A673 (cell line): Measurements from ENCODE around the gene RPS6KA5. TPM values are rescaled to one million over a fixed set of nuclear protein-coding genes. Genes with fewer than 3 reads are reported as not detected.

Source experiments
- BruUV-seq: library from RNA; stranded (reverse); fragments of 400-500 nt; replicated peaks from 2 replicates; lab custom pipeline; 2021; lab: Mats Ljungman, UMichigan
- CTCF ChIA-PET: fragments of 300-600 bp; sonication (Branson Sonifier 250); formaldehyde crosslinking; loops from one replicate; lab custom pipeline; 2022; ENCODE audit warnings: antibody characterized with exemption; lab: Charles Lee
- POLR2A ChIA-PET: fragments of 300-600 bp; sonication (Branson Sonifier 250); formaldehyde crosslinking; loops from one replicate; lab custom pipeline; 2022; ENCODE audit warnings: antibody characterized with exemption; ENCODE audit not compliant: low non-redundant PET; lab: Charles Lee
- DNase-seq: peaks from one replicate; pipeline ENCODE4 v3.0.0-alpha.2; 2015; ENCODE audit warnings: low spot score
- H3K27ac ChIP-seq: fragments of 200-600 bp; sonication (generic); 2 replicates; pipeline ENCODE4 v1.5.1; 2016; ENCODE audit warnings: mixed run types, low read depth, mild to moderate bottlenecking, mixed read lengths, antibody characterized with exemption, low read length; ENCODE audit not compliant: poor library complexity, severe bottlenecking
- H3K27me3 ChIP-seq: fragments of 200-600 bp; sonication (generic); replicated peaks from 2 replicates; pipeline ENCODE4 v1.6.1; 2017; ENCODE audit warnings: mixed run types, low read depth, mild to moderate bottlenecking, mixed read lengths, antibody characterized with exemption, low read length; ENCODE audit not compliant: insufficient read depth, poor library complexity
- H3K36me3 ChIP-seq: fragments of 200-600 bp; sonication (generic); 2 replicates; pipeline ENCODE4 v1.6.1; 2016; ENCODE audit warnings: mixed run types, mild to moderate bottlenecking, mixed read lengths, antibody characterized with exemption, low read length; ENCODE audit not compliant: insufficient read depth, poor library complexity, severe bottlenecking
- H3K4me1 ChIP-seq: fragments of 200-600 bp; sonication (generic); 2 replicates; pipeline ENCODE4 v1.6.1; 2017; ENCODE audit warnings: mixed run types, mild to moderate bottlenecking, mixed read lengths, antibody characterized with exemption, low read length; ENCODE audit not compliant: insufficient read depth, poor library complexity, severe bottlenecking
- H3K4me3 ChIP-seq: fragments of 200-600 bp; sonication (generic); 2 replicates; pipeline ENCODE4 v1.5.1; 2016; ENCODE audit warnings: low read depth, mixed run types, mild to moderate bottlenecking, mixed read lengths, low read length; ENCODE audit not compliant: poor library complexity, severe bottlenecking
- H3K9me3 ChIP-seq: fragments of 200-600 bp; sonication (generic); 2 replicates; pipeline ENCODE4 v1.6.1; 2016; ENCODE audit warnings: mixed run types, low read depth, mild to moderate bottlenecking, mixed read lengths, antibody characterized with exemption, low read length; ENCODE audit not compliant: poor library complexity, severe bottlenecking
- CTCF ChIP-seq: fragments of 300-800, 200-600 bp; sonication (generic); conservative IDR thresholded peaks from 2 replicates; pipeline ENCODE4 v1.5.1; 2017; ENCODE audit warnings: low read depth, mild to moderate bottlenecking, antibody characterized with exemption, low read length, moderate library complexity, mixed read lengths
- EZH2 ChIP-seq: fragments of 200-600 bp; sonication (generic); IDR thresholded peaks from 2 replicates; pipeline ENCODE4 v1.6.1; 2017; ENCODE audit warnings: borderline replicate concordance, low read depth, mild to moderate bottlenecking, mixed read lengths, antibody characterized with exemption, low read length; ENCODE audit not compliant: poor library complexity, severe bottlenecking
- intact Hi-C: fragments of 100-400 bp; cut with micrococcal nuclease; formaldehyde crosslinking; loops from one replicate; pipeline ENCODE4 v1.10.0; 2022; ENCODE audit not compliant: unreplicated experiment
- total RNA-seq: library from RNA; stranded (reverse); gene quantifications from 2 replicates; pipeline ENCODE4 v1.2.3, GENCODE V29; 2021

The RPS6KA5 gene
- total RNA-seq, 1 experiment from 2014 or later, result 7.6 TPM

GRCh38 chr14:90816681-90817436 lies 243.6 kb downstream of the RPS6KA5 start:
- ChIA-PET POLR2A (no interaction called here), CTCF (interaction anchor here (0.7 kb wide), 1 partner anchor 57 kb away, joined by 3 read pairs; no protein-coding TSS in a partner anchor)
- Histone ChIP-seq H3K36me3 (no peaks in the 10 kb centered on the region), H3K9me3 (no peaks in the 10 kb centered on the region), H3K4me3 (no peak overlapping the region), H3K27ac (no peak overlapping the region), H3K27me3 (no peaks in the 10 kb centered on the region), H3K4me1 (peaks cover 4% of the 10 kb centered on the region)
- TF ChIP-seq EZH2 (no peak), CTCF (no peak)
- DNase-seq, result no peak
- intact Hi-C loops, result no loop called here
- BruUV-seq, result no TSS peak

- H3K36me3 ChIP-seq, result no peaks in the 10 kb centered on the region
- ChIA-PET CTCF (interaction anchor here (0.5 kb wide), 1 partner anchor 117 kb away, joined by 3 read pairs; no protein-coding TSS in a partner anchor), POLR2A (no interaction called here)
- no TSS peak for BruUV-seq
- H3K27me3 ChIP-seq, result no peaks in the 10 kb centered on the region
- H3K27ac ChIP-seq, result peak within 1 kb of the TSS; percentile 70
- intact Hi-C loops, result no loop called here
- peak; percentile 29; the same call in 1 of the 2 replicates for TF ChIP-seq CTCF
- TF ChIP-seq EZH2, result no peak
- peaks cover 4% of the 10 kb centered on the region for H3K4me1 ChIP-seq
- peak within 1 kb of the TSS; percentile 73 for H3K4me3 ChIP-seq
- DNase-seq, result peak; percentile 56
- H3K9me3 ChIP-seq, result no peaks in the 10 kb centered on the region
Measured at GRCh38 chr14:90815822-90816662, 244.4 kb downstream of the RPS6KA5 start, which contains the start of gene TTC7B. Gene TTC7B, minus strand, starts transcription at chr14:90816430. Its CDS starts 135 bp downstream, at chr14:90816295.

GRCh38 chr14:90815572-90815821 lies 244.9 kb downstream of the RPS6KA5 start:
- ChIA-PET POLR2A (no interaction called here), CTCF (interaction anchor here (0.5 kb wide), 1 partner anchor 117 kb away, joined by 3 read pairs; no protein-coding TSS in a partner anchor)
- peaks cover 4% of the 10 kb centered on the region for H3K4me1 ChIP-seq
- no TSS peak for BruUV-seq
- no peak for DNase-seq
- TF ChIP-seq EZH2, result no peak
- no peak for TF ChIP-seq CTCF
- no peaks in the 10 kb centered on the region for H3K9me3 ChIP-seq
- intact Hi-C loops, result no loop called here
- H3K27me3 ChIP-seq, result no peaks in the 10 kb centered on the region
- H3K4me3 ChIP-seq, result peak overlapping the region; percentile 73
- H3K36me3 ChIP-seq, result no peaks in the 10 kb centered on the region
- peak overlapping the region; percentile 70 for H3K27ac ChIP-seq
